Body of pancreas (tissue), 4 donors: Measurements from ENCODE around the gene C2orf76. TPM values are rescaled to one million over a fixed set of nuclear protein-coding genes. Genes with fewer than 3 reads are reported as not detected.
A peak's percentile ranks its signal among the peaks of the same experiment; 100 is the strongest.

Source experiments
- ATAC-seq: fragments of 150-250 bp; one replicate; pipeline ENCODE4 v1.9.1; 2016
- DNase-seq, 4 donors: peaks; one replicate each; pipeline ENCODE4 v3.0.0-alpha.2; 2019
- H3K27ac ChIP-seq, 4 donors: fragments of 200-600 bp; sonication (generic); 1 replicate in 3 of 4; 2 replicates in 1 of 4; pipeline versions ENCODE4 v1.5.1 to v1.6.1; 2016 to 2019; ENCODE audit warnings: mild to moderate bottlenecking in 1 of 4, mixed read lengths in 1 of 4, moderate library complexity in 1 of 4
- H3K27me3 ChIP-seq, 2 donors: fragments of 200-600 bp; sonication (generic); one replicate each; pipeline ENCODE4 v1.6.0; 2016; ENCODE audit warnings: mild to moderate bottlenecking in 1 of 2
- H3K36me3 ChIP-seq, 2 donors: fragments of 200-600 bp; sonication (generic); replicated peaks in 1 of 2; 2 replicates each; pipeline ENCODE4 v1.5.1; 2016; ENCODE audit warnings: low read depth in 2 of 2; ENCODE audit not compliant: insufficient read depth in 1 of 2
- H3K4me1 ChIP-seq: fragments of 200-600 bp; sonication (generic); one replicate; pipeline ENCODE4 v1.6.0; 2016
- H3K4me3 ChIP-seq, 2 donors: fragments of 200-600 bp; sonication (generic); 1 replicate in 1 of 2; 2 replicates in 1 of 2; pipeline ENCODE4 v1.5.1; 2016 to 2019
- H3K9me3 ChIP-seq, 3 donors: fragments of 200-600 bp; sonication (generic); 1 replicate in 2 of 3; 2 replicates in 1 of 3; pipeline ENCODE4 v1.5.1; 2016
- POLR2A ChIP-seq, 3 donors: fragments of 450-650 bp; IDR thresholded peaks; one replicate each; pipeline ENCODE4 v1.6.1; 2016; ENCODE audit warnings: antibody characterized with exemption in 3 of 3, mild to moderate bottlenecking in 2 of 3
- WGBS, 2 donors: methylation state at CpG; one replicate each; pipeline ENCODE4 v1.1.5; 2017; 5-methylcytosine and 5-hydroxymethylcytosine counted together
- intact Hi-C: fragments of 100-400 bp; cut with DNase I; formaldehyde crosslinking; loops from one replicate; pipeline ENCODE4 v1.15.1; 2023
- total RNA-seq, 2 donors: library from RNA; depleted of rRNA; stranded (reverse); fragments of >200 nt; gene quantifications; one replicate each; pipeline ENCODE4 v1.1.0, GENCODE V29; 2016
- TF ChIP-seq, protein P1 (sequence below), 7 experiments: fragments of 450-650 bp in 4 of 7; fragments of 200-600 bp in 3 of 7; sonication (generic) in 3 of 7; IDR thresholded peaks; one replicate each; pipeline ENCODE4 v1.5.1; 2016 to 2019; ENCODE audit warnings: antibody characterized with exemption in 7 of 7

C2orf76 gene
- total RNA-seq: 10 to 100 TPM; 12.5 to 52.4 TPM

DNA sequence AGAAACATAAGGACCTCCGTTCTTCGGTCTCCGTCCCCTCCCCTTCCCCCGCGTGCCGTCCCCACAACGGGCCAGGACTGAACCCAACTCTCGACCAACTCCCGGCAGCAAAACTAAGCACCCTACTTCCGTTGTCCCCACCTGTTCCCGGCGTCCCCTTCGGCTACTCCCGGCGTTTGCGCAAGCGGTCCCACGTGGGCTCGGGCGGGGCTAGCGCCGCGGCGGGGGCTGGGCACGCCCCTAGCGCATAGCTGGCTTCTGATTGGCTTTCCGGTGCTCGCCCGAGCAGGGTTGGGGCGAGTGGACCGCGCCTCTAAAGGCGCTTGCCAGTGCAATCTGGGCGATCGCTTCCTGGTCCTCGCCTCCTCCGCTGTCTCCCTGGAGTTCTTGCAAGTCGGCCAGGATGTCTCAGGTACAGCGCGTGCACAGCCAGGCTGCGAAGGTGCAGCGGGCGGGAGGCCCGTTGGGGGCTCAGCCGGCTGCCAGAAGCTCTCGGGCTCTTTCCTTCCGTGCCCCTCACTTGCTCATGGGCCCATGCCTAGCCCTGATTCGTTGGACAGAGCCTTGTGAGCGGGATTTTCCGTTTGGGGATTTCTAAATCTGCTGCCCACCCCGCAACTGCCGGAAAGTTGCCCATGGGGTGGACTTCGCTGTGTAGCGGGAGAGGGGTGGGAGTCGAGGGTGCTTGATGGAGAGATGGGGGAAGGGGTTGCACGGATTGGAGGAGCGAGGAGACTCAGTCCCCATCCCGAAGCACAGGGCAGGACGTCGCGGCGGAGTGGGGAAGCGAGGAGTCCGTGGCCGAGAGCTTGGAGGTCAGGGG is at the start of gene C2orf76, which contains the start of gene DBI:
Gene C2orf76, minus strand, starts transcription at position 186 of the 823 bp plus-strand sequence. CDS start 26,875 bp downstream, outside the sequence.
Gene DBI, plus strand, starts transcription at position 329 of the 823 bp plus-strand sequence. Its CDS starts 75 bp downstream, at position 404.
- 0% methylated on average over 17 to 64 of the region's 65 CpGs for WGBS, 2 donors

GRCh38 chr2:119415630-119416029 is 49.0 kb upstream of the C2orf76 start:
- no peak overlapping the region for H3K4me3 ChIP-seq
- ATAC-seq (no peak), DNase-seq (no peak)
- no peaks in the 10 kb centered on the region for H3K9me3 ChIP-seq
- H3K4me1 ChIP-seq: peaks cover 16% of the 10 kb centered on the region
- 100% methylated on average over 1 of the region's 1 CpG for WGBS, 2 donors
- no peak overlapping the region for H3K27ac ChIP-seq
- TF ChIP-seq, protein P1, sequence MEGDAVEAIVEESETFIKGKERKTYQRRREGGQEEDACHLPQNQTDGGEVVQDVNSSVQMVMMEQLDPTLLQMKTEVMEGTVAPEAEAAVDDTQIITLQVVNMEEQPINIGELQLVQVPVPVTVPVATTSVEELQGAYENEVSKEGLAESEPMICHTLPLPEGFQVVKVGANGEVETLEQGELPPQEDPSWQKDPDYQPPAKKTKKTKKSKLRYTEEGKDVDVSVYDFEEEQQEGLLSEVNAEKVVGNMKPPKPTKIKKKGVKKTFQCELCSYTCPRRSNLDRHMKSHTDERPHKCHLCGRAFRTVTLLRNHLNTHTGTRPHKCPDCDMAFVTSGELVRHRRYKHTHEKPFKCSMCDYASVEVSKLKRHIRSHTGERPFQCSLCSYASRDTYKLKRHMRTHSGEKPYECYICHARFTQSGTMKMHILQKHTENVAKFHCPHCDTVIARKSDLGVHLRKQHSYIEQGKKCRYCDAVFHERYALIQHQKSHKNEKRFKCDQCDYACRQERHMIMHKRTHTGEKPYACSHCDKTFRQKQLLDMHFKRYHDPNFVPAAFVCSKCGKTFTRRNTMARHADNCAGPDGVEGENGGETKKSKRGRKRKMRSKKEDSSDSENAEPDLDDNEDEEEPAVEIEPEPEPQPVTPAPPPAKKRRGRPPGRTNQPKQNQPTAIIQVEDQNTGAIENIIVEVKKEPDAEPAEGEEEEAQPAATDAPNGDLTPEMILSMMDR (IDR thresholded peaks at IDR 0.05): no peak
- no peak for TF ChIP-seq POLR2A (IDR thresholded peaks at IDR 0.05)
- intact Hi-C loops: no loop called here
- no peaks in the 10 kb centered on the region for H3K36me3 ChIP-seq
- no peaks in the 10 kb centered on the region for H3K27me3 ChIP-seq

More for the DNA sequence above, at the start of gene C2orf76, which contains the start of gene DBI:
- Histone ChIP-seq H3K9me3 (no peaks in the 10 kb centered on the region), H3K27ac (peak within 1 kb of the TSS; percentile 73 to 94 (median 91)), H3K27me3 (no peaks in the 10 kb centered on the region), H3K4me1 (peaks cover 25% of the 10 kb centered on the region), H3K4me3 (peak within 1 kb of the TSS; percentile 68 to 79), H3K36me3 (peaks cover 0 to 10% of the 10 kb centered on the region in 2 donors)
- peak; percentile 97 for ATAC-seq
- intact Hi-C loops: no loop called here
- TF ChIP-seq POLR2A (IDR thresholded peaks at IDR 0.05): peak; percentile 85 to 95 (median 94)
- TF ChIP-seq, protein P1 (IDR thresholded peaks at IDR 0.05): no peak
- DNase-seq: peak; percentile 96 to 97 (median 97)

- ATAC-seq (no peak), DNase-seq (no peak)
- Histone ChIP-seq H3K27ac (no peak overlapping the region), H3K27me3 (no peaks in the 10 kb centered on the region), H3K9me3 (no peaks in the 10 kb centered on the region), H3K4me3 (no peak overlapping the region), H3K4me1 (peaks cover 9% of the 10 kb centered on the region), H3K36me3 (no peaks in the 10 kb centered on the region)
- 78 to 87% methylated on average over 3 of the region's 3 CpGs for WGBS, 2 donors
- no peak for TF ChIP-seq POLR2A (IDR thresholded peaks at IDR 0.05)
- TF ChIP-seq, protein P1 (IDR thresholded peaks at IDR 0.05): no peak
- intact Hi-C loops: no loop called here
Measured at GRCh38 chr2:119414894-119415293, 48.3 kb upstream of the C2orf76 start.

- intact Hi-C loops: loop anchor here (5.0 to 10.0 kb wide), 2 partner anchors 63 to 255 kb away; no protein-coding TSS in a partner anchor
- ATAC-seq: no peak
- no peak for DNase-seq
- Histone ChIP-seq H3K4me1 (peaks cover 4% of the 10 kb centered on the region), H3K27me3 (no peaks in the 10 kb centered on the region), H3K9me3 (no peaks in the 10 kb centered on the region), H3K4me3 (no peak overlapping the region), H3K36me3 (no peaks in the 10 kb centered on the region), H3K27ac (no peak overlapping the region)
- no peak for TF ChIP-seq POLR2A (IDR thresholded peaks at IDR 0.05)
- TF ChIP-seq, protein P1 (IDR thresholded peaks at IDR 0.05): no peak
- WGBS, 2 donors: 44 to 45% methylated on average over 4 of the region's 4 CpGs
Measured at GRCh38 chr2:119409506-119409905, 42.9 kb upstream of the C2orf76 start.
